GM18498 (cell line): ENCODE results near the gene ARHGAP30.
"Not testable (repeated sequence)": the region's sequence is repeated elsewhere in the genome, so short reads cannot be mapped to it uniquely, and the experiment has no call there.

Experiments
- ATAC-seq: cut with Tn5 transposase; IDR thresholded peaks from one replicate; pipeline ENCODE4 v1.9.1; 2021; ENCODE audit warnings: mild to moderate bottlenecking, moderate library complexity; ENCODE audit not compliant: unreplicated experiment

ARHGAP30 gene

GRCh38 chr1:161045736-161046604 is 23.7 kb downstream of the ARHGAP30 start, which contains the start of gene USF1:
USF1 (minus strand) TSS chr1:161045977; CDS start chr1:161043275, 2,702 bp downstream.
- peak; percentile 70 for ATAC-seq

GRCh38 chr1:161044908-161045735 is 24.6 kb downstream of the ARHGAP30 start:
- peak; percentile 48 for ATAC-seq

GRCh38 chr1:161044535-161044907 is 25.2 kb downstream of the ARHGAP30 start:
- ATAC-seq: no peak

GRCh38 chr1:161039546-161039945 is 30.1 kb downstream of the ARHGAP30 start:
- ATAC-seq: no peak

- ATAC-seq: no peak
Observed at GRCh38 chr1:161039154-161039545, 30.5 kb downstream of the ARHGAP30 start.

- ATAC-seq: peak; percentile 85
Observed at GRCh38 chr1:161038523-161039153, 31.1 kb downstream of the ARHGAP30 start, which contains the start of gene TSTD1. TSTD1 (minus strand) TSS chr1:161038964; CDS start chr1:161038889, 75 bp downstream.

GRCh38 chr1:161037661-161038522 is 31.8 kb downstream of the ARHGAP30 start:
- ATAC-seq: no peak

- no peak for ATAC-seq
Observed at GRCh38 chr1:161033751-161034150, 35.9 kb downstream of the ARHGAP30 start.

GRCh38 chr1:161032409-161032808 is 37.3 kb downstream of the ARHGAP30 start:
- ATAC-seq: no peak

GRCh38 chr1:161031874-161032273 is 37.8 kb downstream of the ARHGAP30 start:
- no peak for ATAC-seq

GRCh38 chr1:161029466-161029865 is 40.2 kb downstream of the ARHGAP30 start:
- ATAC-seq: not testable (repeated sequence)

GRCh38 chr1:161026954-161027353 is 42.7 kb downstream of the ARHGAP30 start:
- ATAC-seq: not testable (repeated sequence)

- not testable (repeated sequence) for ATAC-seq
Observed at GRCh38 chr1:161022432-161022831, 47.3 kb downstream of the ARHGAP30 start.

- ATAC-seq: no peak
Observed at GRCh38 chr1:161021970-161022353, 47.7 kb downstream of the ARHGAP30 start.

- ATAC-seq: peak; percentile 87
Observed at GRCh38 chr1:161021165-161021969, 48.3 kb downstream of the ARHGAP30 start.

GRCh38 chr1:161020509-161021164 is 49.1 kb downstream of the ARHGAP30 start, which contains the start of gene F11R:
F11R (minus strand) TSS chr1:161021152; CDS start chr1:161021073, 79 bp downstream.
- ATAC-seq: peak; percentile 37

- peak; percentile 7 for ATAC-seq
Observed at GRCh38 chr1:161019751-161020495, 49.8 kb downstream of the ARHGAP30 start.

GRCh38 chr1:161019111-161019660 is 50.5 kb downstream of the ARHGAP30 start:
- ATAC-seq: not testable (repeated sequence)
